HepG2 (cell line): Measurements from ENCODE around the gene CLDN19. TPM values are rescaled to one million over a fixed set of nuclear protein-coding genes. Genes with fewer than 3 reads are reported as not detected.

ENCODE experiments used
- ASH2L ChIP-seq: fragments of 300-600, 200-600 bp; sonication (generic); IDR thresholded peaks from 2 replicates; pipeline ENCODE4 v1.7.0; 2017; ENCODE audit warnings: low read depth, mild to moderate bottlenecking, moderate library complexity, mixed read lengths, low read length; ENCODE audit not compliant: insufficient read length
- BRCA1 ChIP-seq: sonication (generic); formaldehyde crosslinking; IDR thresholded peaks from 2 replicates; pipeline ENCODE4 v1.4.0; 2020; ENCODE audit warnings: missing genetic modification reagents
- FOXC1 ChIP-seq: sonication (generic); formaldehyde crosslinking; IDR thresholded peaks from 2 replicates; pipeline ENCODE4 v1.8.0; 2022; ENCODE audit warnings: mild to moderate bottlenecking, missing genetic modification reagents, borderline replicate concordance
- GATAD1 ChIP-seq: IDR thresholded peaks from 2 replicates; pipeline ENCODE4 v1.6.1; 2016; ENCODE audit warnings: missing genetic modification reagents, missing compliant biosample characterization
- HDAC2 ChIP-seq: sonication (generic); formaldehyde crosslinking; IDR thresholded peaks from 2 replicates; pipeline ENCODE4 v1.4.0; 2020; ENCODE audit warnings: missing genetic modification reagents
- MTA3 ChIP-seq: sonication (generic); formaldehyde crosslinking; IDR thresholded peaks from 2 replicates; pipeline ENCODE4 v1.4.0; 2020; ENCODE audit warnings: missing genetic modification reagents
- NFE2L1 ChIP-seq: sonication (generic); formaldehyde crosslinking; IDR thresholded peaks from 2 replicates; pipeline ENCODE4 v1.4.0; 2020; ENCODE audit warnings: missing genetic modification reagents, mild to moderate bottlenecking, borderline replicate concordance
- SRY ChIP-seq: sonication (generic); formaldehyde crosslinking; IDR thresholded peaks from 2 replicates; pipeline ENCODE4 v1.8.0; 2022; ENCODE audit warnings: mild to moderate bottlenecking, missing genetic modification reagents
- YY1 ChIP-seq: IDR thresholded peaks from 2 replicates; pipeline ENCODE4 v1.6.1; 2011; ENCODE audit warnings: low read length, low read depth, moderate library complexity, mild to moderate bottlenecking; ENCODE audit not compliant: insufficient read depth, insufficient replicate concordance
- ZNF234 ChIP-seq: sonication (generic); formaldehyde crosslinking; conservative IDR thresholded peaks from 2 replicates; pipeline ENCODE4 v1.5.1; 2020; ENCODE audit warnings: mild to moderate bottlenecking, missing genetic modification reagents
- ZNF292 ChIP-seq: sonication (generic); formaldehyde crosslinking; IDR thresholded peaks from 2 replicates; pipeline ENCODE4 v1.8.1; 2022; ENCODE audit warnings: mild to moderate bottlenecking, low read depth, missing genetic modification reagents, borderline replicate concordance
- ZNF556 ChIP-seq: sonication (generic); formaldehyde crosslinking; IDR thresholded peaks from 2 replicates; pipeline ENCODE4 v1.4.0; 2020; ENCODE audit warnings: mild to moderate bottlenecking, missing genetic modification reagents, borderline replicate concordance
- ZNF577 ChIP-seq: sonication (generic); formaldehyde crosslinking; IDR thresholded peaks from 2 replicates; pipeline ENCODE4 v1.4.0; 2020; ENCODE audit warnings: mild to moderate bottlenecking, low read depth, missing genetic modification reagents, borderline replicate concordance
- ZNF782 ChIP-seq: sonication (generic); formaldehyde crosslinking; IDR thresholded peaks from 2 replicates; pipeline ENCODE4 v1.4.0; 2020; ENCODE audit warnings: missing genetic modification reagents, mild to moderate bottlenecking, borderline replicate concordance
- ZSCAN20 ChIP-seq: sonication (generic); formaldehyde crosslinking; IDR thresholded peaks from 2 replicates; pipeline ENCODE4 v1.4.0; 2020; ENCODE audit warnings: missing genetic modification reagents, mild to moderate bottlenecking, borderline replicate concordance
- ZSCAN31 ChIP-seq: sonication (generic); formaldehyde crosslinking; IDR thresholded peaks from 2 replicates; pipeline ENCODE4 v1.5.0; 2020; ENCODE audit warnings: low read depth, mild to moderate bottlenecking, missing genetic modification reagents
- polyA plus RNA-seq, 8 experiments: library from polyadenylated mRNA; depleted of rRNA in 3 of 8; stranded (reverse) in 7 of 8; unstranded in 1 of 8; fragments of >200 nt; fragmentation: Illumina TruSeq in 4 of 8; extraction: Trizol in 4 of 8; gene quantifications; 2 replicates each; pipeline versions ENCODE4 v1.2.1 to v1.2.3, GENCODE V29; 2011 to 2016; ENCODE audit warnings: low read depth in 4 of 8, missing spikeins in 1 of 8, mixed read lengths in 1 of 8; ENCODE audit not compliant: insufficient read depth in 1 of 8
- total RNA-seq, 5 experiments: library from RNA; depleted of rRNA; stranded (reverse); fragments of >200 nt; fragmentation: Illumina TruSeq; extraction: Trizol; gene quantifications; 2 replicates each; pipeline ENCODE4 v1.2.3, GENCODE V29; 2016; ENCODE audit warnings: low read depth in 1 of 5
- TF ChIP-seq, protein P1 (sequence below): sonication (generic); formaldehyde crosslinking; IDR thresholded peaks from 2 replicates; pipeline ENCODE4 v1.4.0; 2020; ENCODE audit warnings: missing genetic modification reagents, borderline replicate concordance
- TF ChIP-seq, protein P2 (sequence below), 2 experiments: sonication (generic) in 1 of 2; formaldehyde crosslinking in 1 of 2; IDR thresholded peaks; 2 replicates each; pipeline versions ENCODE4 v1.4.0 to v1.6.1; 2018 to 2020; ENCODE audit warnings: missing genetic modification reagents in 2 of 2, borderline replicate concordance in 1 of 2, low read depth in 1 of 2, mild to moderate bottlenecking in 1 of 2, missing biosample characterization in 1 of 2
- TF ChIP-seq, protein P3 (sequence below): sonication (generic); formaldehyde crosslinking; IDR thresholded peaks from 2 replicates; pipeline ENCODE4 v1.4.0; 2020; ENCODE audit warnings: mild to moderate bottlenecking, low read depth, missing genetic modification reagents
- TF ChIP-seq, protein P4 (sequence below): sonication (generic); formaldehyde crosslinking; conservative IDR thresholded peaks from 2 replicates; pipeline ENCODE4 v1.4.0; 2020; ENCODE audit warnings: missing genetic modification reagents
- TF ChIP-seq, protein P5 (sequence below): sonication (generic); formaldehyde crosslinking; IDR thresholded peaks from 2 replicates; pipeline ENCODE4 v1.4.0; 2020; ENCODE audit warnings: missing genetic modification reagents; ENCODE audit errors: not compliant biosample characterization

The CLDN19 gene
- total and polyA plus RNA-seq, 2 of the 13 experiments (the other 11 are each of a cell fraction or from before 2014, with no cell fraction given), result 5.0 to 7.6 TPM

DNA sequence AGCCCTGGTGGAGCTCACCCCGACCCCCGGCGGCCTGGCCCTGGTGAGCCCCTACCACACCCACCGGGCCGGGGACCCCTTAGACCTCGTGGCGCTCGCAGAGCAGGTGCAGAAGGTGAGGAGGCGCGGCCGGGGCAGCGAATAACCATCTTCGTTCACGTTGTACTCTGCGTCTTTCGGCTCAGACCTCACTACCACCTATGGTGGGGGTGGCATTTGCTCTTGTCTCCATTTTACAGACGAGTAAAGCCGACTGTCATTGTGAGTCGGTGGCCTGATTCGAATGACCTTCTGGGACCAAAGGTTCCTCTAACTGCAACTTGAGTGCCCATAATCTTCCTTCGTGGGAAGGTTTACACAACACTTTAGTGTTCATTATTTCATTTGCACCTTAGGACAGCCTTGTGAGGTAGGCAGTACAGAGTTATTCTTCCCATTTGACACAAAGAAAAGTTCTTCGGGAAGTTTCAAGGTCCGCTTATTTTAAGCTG lies 27.5 kb upstream of the CLDN19 start (continued):
- TF ChIP-seq FOXC1, result no peak
- TF ChIP-seq YY1, result no peak
- no peak for TF ChIP-seq ZNF556 (CRISPR knock-in tag)
- TF ChIP-seq ZSCAN20 (CRISPR knock-in tag), result peak; percentile 13; the same call in 1 of the 2 replicates
- no peak for TF ChIP-seq ZNF234 (CRISPR knock-in tag)
- no peak for TF ChIP-seq GATAD1 (CRISPR knock-in tag)
- TF ChIP-seq HDAC2 (CRISPR knock-in tag), result 0 out of 2 replicates have a peak, but pooled peaks have one; percentile 17
- TF ChIP-seq SRY (CRISPR knock-in tag), result 0 out of 2 replicates have a peak, but pooled peaks have one; percentile 14
- TF ChIP-seq, protein P1, sequence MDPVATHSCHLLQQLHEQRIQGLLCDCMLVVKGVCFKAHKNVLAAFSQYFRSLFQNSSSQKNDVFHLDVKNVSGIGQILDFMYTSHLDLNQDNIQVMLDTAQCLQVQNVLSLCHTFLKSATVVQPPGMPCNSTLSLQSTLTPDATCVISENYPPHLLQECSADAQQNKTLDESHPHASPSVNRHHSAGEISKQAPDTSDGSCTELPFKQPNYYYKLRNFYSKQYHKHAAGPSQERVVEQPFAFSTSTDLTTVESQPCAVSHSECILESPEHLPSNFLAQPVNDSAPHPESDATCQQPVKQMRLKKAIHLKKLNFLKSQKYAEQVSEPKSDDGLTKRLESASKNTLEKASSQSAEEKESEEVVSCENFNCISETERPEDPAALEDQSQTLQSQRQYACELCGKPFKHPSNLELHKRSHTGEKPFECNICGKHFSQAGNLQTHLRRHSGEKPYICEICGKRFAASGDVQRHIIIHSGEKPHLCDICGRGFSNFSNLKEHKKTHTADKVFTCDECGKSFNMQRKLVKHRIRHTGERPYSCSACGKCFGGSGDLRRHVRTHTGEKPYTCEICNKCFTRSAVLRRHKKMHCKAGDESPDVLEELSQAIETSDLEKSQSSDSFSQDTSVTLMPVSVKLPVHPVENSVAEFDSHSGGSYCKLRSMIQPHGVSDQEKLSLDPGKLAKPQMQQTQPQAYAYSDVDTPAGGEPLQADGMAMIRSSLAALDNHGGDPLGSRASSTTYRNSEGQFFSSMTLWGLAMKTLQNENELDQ (CRISPR knock-in tag), result no peak
- TF ChIP-seq, protein P2, sequence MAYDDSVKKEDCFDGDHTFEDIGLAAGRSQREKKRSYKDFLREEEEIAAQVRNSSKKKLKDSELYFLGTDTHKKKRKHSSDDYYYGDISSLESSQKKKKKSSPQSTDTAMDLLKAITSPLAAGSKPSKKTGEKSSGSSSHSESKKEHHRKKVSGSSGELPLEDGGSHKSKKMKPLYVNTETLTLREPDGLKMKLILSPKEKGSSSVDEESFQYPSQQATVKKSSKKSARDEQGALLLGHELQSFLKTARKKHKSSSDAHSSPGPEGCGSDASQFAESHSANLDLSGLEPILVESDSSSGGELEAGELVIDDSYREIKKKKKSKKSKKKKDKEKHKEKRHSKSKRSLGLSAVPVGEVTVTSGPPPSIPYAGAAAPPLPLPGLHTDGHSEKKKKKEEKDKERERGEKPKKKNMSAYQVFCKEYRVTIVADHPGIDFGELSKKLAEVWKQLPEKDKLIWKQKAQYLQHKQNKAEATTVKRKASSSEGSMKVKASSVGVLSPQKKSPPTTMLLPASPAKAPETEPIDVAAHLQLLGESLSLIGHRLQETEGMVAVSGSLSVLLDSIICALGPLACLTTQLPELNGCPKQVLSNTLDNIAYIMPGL (CRISPR knock-in tag; IDR thresholded peaks at IDR 0.05; ENCODE audit: borderline replicate concordance in 1 of 2, low read depth in 1 of 2), result peak in 1 of 2 experiments; percentile 15; a peak in 1 of 4 replicates
- no peak for TF ChIP-seq MTA3 (CRISPR knock-in tag)
- no peak for TF ChIP-seq ZNF577
- TF ChIP-seq, protein P3, sequence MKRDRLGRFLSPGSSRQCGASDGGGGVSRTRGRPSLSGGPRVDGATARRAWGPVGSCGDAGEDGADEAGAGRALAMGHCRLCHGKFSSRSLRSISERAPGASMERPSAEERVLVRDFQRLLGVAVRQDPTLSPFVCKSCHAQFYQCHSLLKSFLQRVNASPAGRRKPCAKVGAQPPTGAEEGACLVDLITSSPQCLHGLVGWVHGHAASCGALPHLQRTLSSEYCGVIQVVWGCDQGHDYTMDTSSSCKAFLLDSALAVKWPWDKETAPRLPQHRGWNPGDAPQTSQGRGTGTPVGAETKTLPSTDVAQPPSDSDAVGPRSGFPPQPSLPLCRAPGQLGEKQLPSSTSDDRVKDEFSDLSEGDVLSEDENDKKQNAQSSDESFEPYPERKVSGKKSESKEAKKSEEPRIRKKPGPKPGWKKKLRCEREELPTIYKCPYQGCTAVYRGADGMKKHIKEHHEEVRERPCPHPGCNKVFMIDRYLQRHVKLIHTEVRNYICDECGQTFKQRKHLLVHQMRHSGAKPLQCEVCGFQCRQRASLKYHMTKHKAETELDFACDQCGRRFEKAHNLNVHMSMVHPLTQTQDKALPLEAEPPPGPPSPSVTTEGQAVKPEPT, result no peak
- TF ChIP-seq, protein P4, sequence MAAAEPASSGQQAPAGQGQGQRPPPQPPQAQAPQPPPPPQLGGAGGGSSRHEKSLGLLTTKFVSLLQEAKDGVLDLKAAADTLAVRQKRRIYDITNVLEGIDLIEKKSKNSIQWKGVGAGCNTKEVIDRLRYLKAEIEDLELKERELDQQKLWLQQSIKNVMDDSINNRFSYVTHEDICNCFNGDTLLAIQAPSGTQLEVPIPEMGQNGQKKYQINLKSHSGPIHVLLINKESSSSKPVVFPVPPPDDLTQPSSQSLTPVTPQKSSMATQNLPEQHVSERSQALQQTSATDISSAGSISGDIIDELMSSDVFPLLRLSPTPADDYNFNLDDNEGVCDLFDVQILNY, result 0 out of 2 replicates have a peak, but pooled peaks have one; percentile 8
- no peak for TF ChIP-seq NFE2L1 (CRISPR knock-in tag)
- TF ChIP-seq BRCA1 (CRISPR knock-in tag), result no peak
- TF ChIP-seq ASH2L, result peak; percentile 47
- no peak for TF ChIP-seq ZNF782 (CRISPR knock-in tag)
- TF ChIP-seq ZSCAN31 (CRISPR knock-in tag), result 0 out of 2 replicates have a peak, but pooled peaks have one; percentile 1
- TF ChIP-seq ZNF292 (CRISPR knock-in tag), result peak; percentile 55; the same call in 1 of the 2 replicates
- TF ChIP-seq, protein P5, sequence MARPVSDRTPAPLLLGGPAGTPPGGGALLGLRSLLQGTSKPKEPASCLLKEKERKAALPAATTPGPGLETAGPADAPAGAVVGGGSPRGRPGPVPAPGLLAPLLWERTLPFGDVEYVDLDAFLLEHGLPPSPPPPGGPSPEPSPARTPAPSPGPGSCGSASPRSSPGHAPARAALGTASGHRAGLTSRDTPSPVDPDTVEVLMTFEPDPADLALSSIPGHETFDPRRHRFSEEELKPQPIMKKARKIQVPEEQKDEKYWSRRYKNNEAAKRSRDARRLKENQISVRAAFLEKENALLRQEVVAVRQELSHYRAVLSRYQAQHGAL (CRISPR knock-in tag), result no peak
